GM12865 (cell line): ENCODE measurements around the gene GTF2H1.

Experiments used
- DNase-seq: peaks from one replicate; pipeline ENCODE4 v3.0.0; 2010; ENCODE audit warnings: low read depth
- H3K4me3 ChIP-seq: 2 replicates; pipeline ENCODE4 v1.5.1; 2011; ENCODE audit warnings: mild to moderate bottlenecking, low read depth, low read length, control low read depth
- TF ChIP-seq, protein P1 (sequence below): IDR thresholded peaks from 2 replicates; pipeline ENCODE4 v1.5.1; 2011; ENCODE audit warnings: low read length, control low read depth, low read depth, inconsistent platforms; ENCODE audit not compliant: insufficient read depth; ENCODE audit errors: missing control alignments

GTF2H1 gene

DNA sequence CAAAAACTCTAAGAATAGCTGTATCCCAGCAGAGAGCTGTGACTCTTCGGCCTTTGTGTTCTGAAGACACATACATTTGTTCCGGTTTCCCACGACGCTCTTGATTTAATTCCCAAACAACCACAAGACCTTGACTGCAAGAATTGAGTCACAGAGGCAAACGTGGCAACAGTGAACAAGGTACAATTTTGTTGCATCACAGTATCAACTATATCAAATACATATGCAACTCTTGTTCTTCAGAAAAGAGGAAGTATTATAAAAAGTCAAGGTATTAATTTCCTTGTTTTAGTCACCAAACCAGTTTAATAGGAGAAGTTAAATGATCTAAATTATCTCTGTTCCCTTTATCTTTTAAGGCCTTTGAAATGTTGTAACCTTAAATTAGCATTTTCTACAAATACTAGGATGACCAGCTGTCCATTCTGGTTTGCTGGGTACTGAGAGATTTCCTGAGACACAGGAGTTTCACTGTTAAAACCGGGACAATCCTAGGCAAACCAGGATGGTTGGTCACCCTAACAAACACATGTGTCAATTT lies 11.5 kb upstream of the GTF2H1 start:
- TF ChIP-seq, protein P1, sequence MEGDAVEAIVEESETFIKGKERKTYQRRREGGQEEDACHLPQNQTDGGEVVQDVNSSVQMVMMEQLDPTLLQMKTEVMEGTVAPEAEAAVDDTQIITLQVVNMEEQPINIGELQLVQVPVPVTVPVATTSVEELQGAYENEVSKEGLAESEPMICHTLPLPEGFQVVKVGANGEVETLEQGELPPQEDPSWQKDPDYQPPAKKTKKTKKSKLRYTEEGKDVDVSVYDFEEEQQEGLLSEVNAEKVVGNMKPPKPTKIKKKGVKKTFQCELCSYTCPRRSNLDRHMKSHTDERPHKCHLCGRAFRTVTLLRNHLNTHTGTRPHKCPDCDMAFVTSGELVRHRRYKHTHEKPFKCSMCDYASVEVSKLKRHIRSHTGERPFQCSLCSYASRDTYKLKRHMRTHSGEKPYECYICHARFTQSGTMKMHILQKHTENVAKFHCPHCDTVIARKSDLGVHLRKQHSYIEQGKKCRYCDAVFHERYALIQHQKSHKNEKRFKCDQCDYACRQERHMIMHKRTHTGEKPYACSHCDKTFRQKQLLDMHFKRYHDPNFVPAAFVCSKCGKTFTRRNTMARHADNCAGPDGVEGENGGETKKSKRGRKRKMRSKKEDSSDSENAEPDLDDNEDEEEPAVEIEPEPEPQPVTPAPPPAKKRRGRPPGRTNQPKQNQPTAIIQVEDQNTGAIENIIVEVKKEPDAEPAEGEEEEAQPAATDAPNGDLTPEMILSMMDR: no peak
- no peak overlapping the region for H3K4me3 ChIP-seq
- peak; percentile 16 for DNase-seq

- no peak for DNase-seq
- TF ChIP-seq, protein P1: no peak
- no peak overlapping the region for H3K4me3 ChIP-seq
Observed at GRCh38 chr11:18312012-18312411, 10.4 kb upstream of the GTF2H1 start.

- H3K4me3 ChIP-seq: no peak overlapping the region
- DNase-seq: no peak
- TF ChIP-seq, protein P1: no peak
Observed at GRCh38 chr11:18312663-18313420, 9.5 kb upstream of the GTF2H1 start.

DNA sequence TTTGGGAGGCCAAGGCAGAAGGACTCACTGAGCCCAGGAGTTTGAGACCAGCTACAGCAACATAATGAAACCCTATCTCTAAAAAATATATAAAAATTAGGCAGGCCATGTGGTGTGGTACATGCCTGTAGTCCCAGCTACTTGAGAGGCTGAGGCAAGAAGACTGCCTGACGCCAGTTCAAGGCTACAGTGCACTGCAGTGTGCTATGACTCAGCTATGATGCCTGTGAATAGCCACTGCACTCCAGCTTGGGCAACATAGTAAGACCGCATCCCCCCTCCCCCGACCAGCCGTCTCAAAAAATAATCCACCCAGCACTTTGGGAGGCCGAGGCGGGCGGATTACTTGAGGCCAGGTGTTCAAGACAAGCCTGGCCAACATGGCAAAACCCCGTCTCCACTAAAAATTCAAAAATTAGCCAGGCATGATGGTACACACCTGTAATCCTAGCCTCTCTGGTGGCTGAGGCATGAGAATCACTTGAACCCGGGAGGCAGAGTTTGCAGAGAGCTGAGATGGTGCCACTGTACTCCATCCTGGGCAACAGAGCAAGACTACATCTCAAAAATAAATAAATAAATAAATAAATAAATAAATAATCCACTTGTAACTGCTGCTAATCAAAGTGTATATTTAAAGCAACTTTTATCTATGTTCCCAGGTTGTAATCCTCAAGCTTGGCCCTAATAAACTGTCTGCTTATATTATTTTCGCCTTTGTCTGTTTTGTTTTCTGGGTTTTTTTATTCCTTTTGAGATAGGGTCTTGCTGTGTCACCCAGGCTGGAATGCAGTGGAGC lies 8.2 kb upstream of the GTF2H1 start:
- no peak overlapping the region for H3K4me3 ChIP-seq
- TF ChIP-seq, protein P1: no peak
- no peak for DNase-seq

DNA sequence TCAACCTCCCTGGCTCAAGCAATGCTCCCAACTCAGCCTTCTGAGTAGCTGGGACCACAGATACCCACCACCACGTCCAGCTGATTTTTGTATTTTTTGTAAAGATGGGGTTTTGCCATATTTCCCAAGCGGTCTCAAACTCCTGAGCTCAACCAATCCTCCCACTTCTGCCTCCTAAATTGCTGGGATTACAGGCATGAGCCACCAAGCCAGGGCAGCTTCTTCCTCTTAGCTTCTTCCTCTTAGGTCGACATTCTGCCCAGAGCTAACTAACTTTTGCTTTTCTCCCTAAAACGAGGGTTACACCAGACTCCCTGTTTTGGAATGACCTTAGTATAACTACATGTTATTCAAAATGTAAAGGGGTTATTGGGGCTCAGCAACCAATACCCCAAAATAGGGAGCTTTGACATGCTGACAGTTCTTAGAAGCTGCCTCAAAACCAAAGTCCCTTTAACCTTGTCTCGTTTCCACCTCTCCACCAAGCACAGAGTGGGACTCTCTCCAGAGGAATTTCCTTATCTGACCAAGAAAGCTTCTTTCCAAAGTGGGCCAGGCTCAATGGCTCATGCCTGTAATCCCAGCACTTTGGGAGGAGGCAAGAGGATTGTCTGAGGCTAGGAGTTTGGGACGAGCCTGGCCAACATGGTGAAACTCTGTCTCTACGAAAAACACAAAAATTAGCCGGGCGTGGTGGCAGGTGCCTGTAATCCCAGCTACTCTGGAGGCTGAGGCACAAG lies 7.4 kb upstream of the GTF2H1 start:
- TF ChIP-seq, protein P1: no peak
- no peak overlapping the region for H3K4me3 ChIP-seq
- DNase-seq: no peak

- H3K4me3 ChIP-seq: no peak overlapping the region
- TF ChIP-seq, protein P1: no peak
- DNase-seq: no peak
Observed at GRCh38 chr11:18315893-18316292, 6.5 kb upstream of the GTF2H1 start.
